GM18873 (cell line): Measurements from ENCODE around the gene L3HYPDH.

Experiments
- ATAC-seq: cut with Tn5 transposase; IDR thresholded peaks from one replicate; pipeline ENCODE4 v1.9.1; 2021; ENCODE audit warnings: mild to moderate bottlenecking, moderate library complexity, moderate number of reproducible peaks; ENCODE audit not compliant: unreplicated experiment, low FRiP score

Gene L3HYPDH

DNA sequence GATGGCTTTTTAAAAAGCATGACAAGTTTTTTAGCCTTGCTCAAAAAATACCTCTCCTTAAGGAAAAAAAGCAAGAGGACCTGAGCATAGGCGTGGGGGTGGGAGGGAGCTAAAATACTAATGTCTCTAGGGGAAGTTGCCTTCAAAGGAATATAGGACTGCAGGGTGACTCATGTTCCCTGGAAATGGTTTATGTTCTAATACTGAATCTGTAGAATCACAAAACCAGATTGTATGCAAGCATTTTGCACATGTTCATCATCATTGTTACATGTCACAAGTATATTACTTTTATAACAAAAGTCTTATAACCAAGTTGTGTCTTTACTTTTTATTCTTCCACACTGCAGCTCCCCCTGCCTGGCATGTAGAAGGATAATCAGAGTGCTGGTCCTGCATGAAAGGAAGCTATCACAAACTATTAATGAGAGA, 55.6 kb downstream of the L3HYPDH start:
- ATAC-seq: no peak

DNA sequence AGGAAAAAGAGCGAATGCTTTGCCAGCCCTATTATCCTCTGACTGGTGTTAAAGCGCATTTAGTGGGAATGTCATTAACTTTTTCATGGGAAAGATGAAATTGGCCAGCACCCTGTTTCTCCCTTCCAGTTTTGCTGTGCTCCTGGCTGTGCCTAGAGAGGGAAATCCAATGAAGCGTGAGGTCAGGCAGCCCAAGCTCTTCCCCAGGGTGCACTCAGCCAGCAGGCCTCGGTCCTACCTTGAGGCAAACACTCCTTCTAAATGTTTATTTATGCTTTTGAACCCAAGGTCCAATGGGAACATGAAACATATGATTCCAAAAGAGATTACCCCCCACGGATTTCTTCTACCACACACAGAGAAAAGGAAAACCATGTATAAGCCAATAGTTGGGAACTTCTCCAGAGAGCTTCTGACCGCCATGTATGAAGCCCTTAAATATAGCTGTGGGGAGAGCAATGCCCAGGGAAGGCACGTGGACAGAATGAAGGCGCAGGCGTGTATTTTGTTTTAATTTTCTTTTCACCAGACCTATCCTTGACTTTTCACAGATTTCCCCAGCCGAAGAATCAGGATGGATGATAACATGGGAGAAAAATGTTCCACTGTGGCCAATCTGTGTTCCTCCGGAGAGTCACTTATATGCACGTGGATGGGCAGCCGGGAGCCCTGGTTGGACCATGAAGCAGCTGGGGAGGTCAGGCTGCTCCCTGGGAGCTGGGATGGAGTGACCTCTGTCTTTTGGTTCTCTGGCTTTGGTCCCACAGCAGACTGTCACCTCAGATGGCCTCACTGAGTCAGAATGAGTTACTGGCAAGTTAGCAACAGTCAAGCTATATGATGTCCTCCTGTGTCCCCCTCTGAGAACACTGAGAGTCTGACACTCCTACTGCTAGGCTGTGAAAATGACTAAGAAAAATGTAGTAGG, 56.3 kb downstream of the L3HYPDH start:
- ATAC-seq: no peak

- ATAC-seq: no peak
Observed at GRCh38 chr14:59425322-59425935, 58.8 kb downstream of the L3HYPDH start.

DNA sequence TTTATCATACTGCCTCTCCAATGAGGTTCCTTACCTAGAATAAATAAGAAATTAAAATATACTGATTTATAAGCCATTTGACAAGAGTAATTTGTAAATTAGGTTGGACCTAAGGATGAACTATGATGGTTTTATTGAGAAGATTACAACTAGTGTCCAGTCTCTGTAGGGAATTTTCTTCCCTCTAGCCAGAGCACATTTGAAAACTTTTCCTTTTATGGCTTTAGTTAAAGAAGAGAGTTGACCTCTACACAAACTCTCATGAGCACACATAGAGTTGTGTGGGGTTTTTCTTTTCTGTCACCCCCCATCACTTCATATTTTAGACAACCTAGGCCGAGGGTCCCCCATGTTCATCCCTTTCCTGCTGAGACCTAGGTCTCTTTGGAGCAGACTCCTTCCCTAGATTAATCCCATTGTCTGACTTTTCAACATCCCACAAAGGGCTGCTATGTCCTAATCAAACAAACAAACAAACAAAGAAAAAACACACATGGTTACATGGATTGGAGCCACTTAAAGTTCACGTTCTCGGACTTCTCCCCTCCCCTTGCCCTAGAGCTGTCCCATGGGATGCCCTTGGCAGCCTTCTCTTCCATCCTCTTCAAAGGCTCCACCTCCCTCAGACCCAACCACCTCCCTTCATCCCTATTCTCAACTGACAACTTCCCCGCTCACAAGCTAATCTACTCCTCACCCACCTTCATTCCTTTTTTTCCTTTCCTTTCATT, 59.7 kb downstream of the L3HYPDH start:
- no peak for ATAC-seq
